H1 (cell line): ENCODE results near the gene MXD3. TPM values are rescaled to one million over a fixed set of nuclear protein-coding genes. Genes with fewer than 3 reads are reported as not detected.

ENCODE experiments used
- CTCF ChIA-PET: fragments of 300-600 bp; sonication (Branson Sonifier 250); formaldehyde crosslinking; loops from one replicate; lab custom pipeline; 2021; ENCODE audit not compliant: partially characterized antibody; lab: Charles Lee
- POLR2A ChIA-PET: fragments of 300-600 bp; sonication (Branson Sonifier 250); formaldehyde crosslinking; loops from one replicate; lab custom pipeline; 2021; ENCODE audit warnings: inconsistent platforms; ENCODE audit not compliant: partially characterized antibody; lab: Charles Lee
- DNase-seq, 2 experiments: peaks; one replicate each; pipeline versions ENCODE4 v3.0.0 to v3.0.0-alpha.2; 2010 to 2022; ENCODE audit warnings: low spot score in 2 of 2, low read depth in 1 of 2, mixed read lengths in 1 of 2
- FAIRE-seq: peaks from 2 replicates; lab custom pipeline; 2011; peaks lifted over from hg19 to GRCh38; lab: Jason Lieb, UNC
- H2AFZ ChIP-seq: 2 replicates; pipeline ENCODE4 v1.8.1; 2012; ENCODE audit warnings: low read length, inconsistent platforms
- H2AK5ac ChIP-seq: 2 replicates; pipeline ENCODE4 v1.6.1; 2013; ENCODE audit warnings: low read depth, low read length
- H2BK120ac ChIP-seq: replicated peaks from 2 replicates; pipeline ENCODE3; 2013; ENCODE audit warnings: low read depth, low read length, inconsistent platforms
- H2BK12ac ChIP-seq: 2 replicates; pipeline ENCODE4 v1.6.1; 2013; ENCODE audit warnings: low read depth, low read length
- H2BK15ac ChIP-seq: 2 replicates; pipeline ENCODE4 v1.6.1; 2013; ENCODE audit warnings: low read length
- H2BK20ac ChIP-seq: 2 replicates; pipeline ENCODE4 v1.6.1; 2013; ENCODE audit warnings: low read length
- H2BK5ac ChIP-seq: 2 replicates; pipeline ENCODE4 v1.6.1; 2013; ENCODE audit warnings: low read depth, low read length
- H3K14ac ChIP-seq: 2 replicates; pipeline ENCODE4 v1.6.1; 2013; ENCODE audit warnings: inconsistent platforms; ENCODE audit not compliant: insufficient read length
- H3K18ac ChIP-seq: 2 replicates; pipeline ENCODE4 v1.6.1; 2013; ENCODE audit warnings: low read length; ENCODE audit errors: extremely low read depth
- H3K23ac ChIP-seq: 2 replicates; pipeline ENCODE4 v1.6.1; 2013; ENCODE audit warnings: inconsistent platforms; ENCODE audit not compliant: insufficient read length
- H3K23me2 ChIP-seq: 2 replicates; pipeline ENCODE4 v1.6.1; 2013; ENCODE audit warnings: low read depth, low read length
- H3K27ac ChIP-seq: 2 replicates; pipeline ENCODE4 v1.6.1; 2011; ENCODE audit warnings: low read depth, low read length, inconsistent platforms
- H3K27me3 ChIP-seq, 4 experiments: replicated peaks in 1 of 4; 1 replicate in 1 of 4; 2 replicates in 3 of 4; pipeline versions ENCODE4 v1.6.1 to v1.8.1; 2011 to 2013; ENCODE audit warnings: low read length in 3 of 4, mild to moderate bottlenecking in 3 of 4, inconsistent platforms in 2 of 4, mixed read lengths in 2 of 4, moderate library complexity in 1 of 4; ENCODE audit not compliant: control insufficient read depth in 3 of 4, insufficient read depth in 3 of 4; ENCODE audit errors: extremely low read depth in 1 of 4
- H3K36me3 ChIP-seq, 4 experiments: 2 replicates each; pipeline versions ENCODE4 v1.6.1 to v1.8.1; 2011 to 2013; ENCODE audit warnings: mild to moderate bottlenecking in 4 of 4, low read length in 3 of 4, moderate library complexity in 2 of 4, control low read depth in 1 of 4, inconsistent platforms in 1 of 4; ENCODE audit not compliant: insufficient read depth in 4 of 4, control insufficient read depth in 2 of 4
- H3K4ac ChIP-seq: replicated peaks from 2 replicates; pipeline ENCODE3; 2013; ENCODE audit warnings: low read length, low read depth, mixed read lengths, inconsistent platforms; ENCODE audit not compliant: insufficient read length
- H3K4me1 ChIP-seq, 4 experiments: replicated peaks in 1 of 4; 1 replicate in 1 of 4; 2 replicates in 3 of 4; pipeline versions ENCODE4 v1.6.1 to v1.8.1; 2011 to 2013; ENCODE audit warnings: low read length in 3 of 4, inconsistent platforms in 2 of 4, mixed read lengths in 1 of 4; ENCODE audit not compliant: insufficient read depth in 4 of 4, control insufficient read depth in 3 of 4
- H3K4me2 ChIP-seq, 2 experiments: 2 replicates each; pipeline versions ENCODE4 v1.6.1 to v1.8.1; 2011 to 2013; ENCODE audit warnings: low read depth in 2 of 2, low read length in 2 of 2, control low read depth in 1 of 2, inconsistent platforms in 1 of 2, mild to moderate bottlenecking in 1 of 2; ENCODE audit not compliant: insufficient read depth in 1 of 2
- H3K4me3 ChIP-seq, 4 experiments: fragments of 200-600, 300-600 bp in 1 of 4; sonication (generic), shearing (Covaris generic), sonication (Bioruptor Twin) in 1 of 4; 2 replicates each; pipeline versions ENCODE4 v1.5.1 to v1.8.1; 2011 to 2016; ENCODE audit warnings: low read length in 4 of 4, low read depth in 3 of 4, control low read depth in 2 of 4, inconsistent platforms in 2 of 4, mild to moderate bottlenecking in 2 of 4, mixed read lengths in 1 of 4, moderate library complexity in 1 of 4; ENCODE audit not compliant: insufficient read depth in 2 of 4; ENCODE audit errors: extremely low read depth in 1 of 4
- H3K56ac ChIP-seq: replicated peaks from 2 replicates; pipeline ENCODE3; 2013; ENCODE audit warnings: low read depth, mild to moderate bottlenecking, mixed read lengths, low read length, inconsistent platforms; ENCODE audit not compliant: insufficient read length
- H3K79me1 ChIP-seq: 2 replicates; pipeline ENCODE4 v1.6.1; 2013; ENCODE audit warnings: low read depth, low read length, control low read depth
- H3K79me2 ChIP-seq, 2 experiments: 2 replicates each; pipeline versions ENCODE4 v1.6.1 to v1.8.1; 2012 to 2013; ENCODE audit warnings: low read length in 2 of 2, mild to moderate bottlenecking in 2 of 2, inconsistent platforms in 1 of 2; ENCODE audit not compliant: insufficient read depth in 2 of 2, control insufficient read depth in 1 of 2
- H3K9ac ChIP-seq, 4 experiments: replicated peaks in 1 of 4; 1 replicate in 1 of 4; 2 replicates in 3 of 4; pipeline versions ENCODE4 v1.6.1 to v1.8.1; 2011 to 2013; ENCODE audit warnings: low read depth in 3 of 4, low read length in 3 of 4, control low read depth in 2 of 4, mild to moderate bottlenecking in 2 of 4, moderate library complexity in 2 of 4, inconsistent platforms in 1 of 4; ENCODE audit errors: extremely low read depth in 1 of 4
- H3K9me3 ChIP-seq, 2 experiments: 2 replicates each; pipeline versions ENCODE4 v1.6.1 to v1.8.1; 2012 to 2013; ENCODE audit warnings: mild to moderate bottlenecking in 2 of 2, moderate library complexity in 2 of 2, control low read depth in 1 of 2, inconsistent platforms in 1 of 2, low read depth in 1 of 2, low read length in 1 of 2, mixed read lengths in 1 of 2; ENCODE audit not compliant: insufficient read depth in 2 of 2
- H4K20me1 ChIP-seq, 2 experiments: replicated peaks in 1 of 2; 2 replicates each; pipeline versions ENCODE3 to v1.8.1; 2011 to 2013; ENCODE audit warnings: inconsistent platforms in 2 of 2, low read length in 2 of 2, mild to moderate bottlenecking in 1 of 2; ENCODE audit not compliant: insufficient read depth in 2 of 2, control insufficient read depth in 1 of 2
- H4K5ac ChIP-seq: 2 replicates; pipeline ENCODE4 v1.6.1; 2013; ENCODE audit warnings: low read length, low read depth, mixed read lengths, inconsistent platforms; ENCODE audit not compliant: insufficient read length
- H4K8ac ChIP-seq: 2 replicates; pipeline ENCODE4 v1.8.0; 2013; ENCODE audit warnings: mild to moderate bottlenecking, moderate library complexity, low read length, inconsistent platforms; ENCODE audit not compliant: insufficient read depth; ENCODE audit errors: extremely low read depth
- H4K91ac ChIP-seq: replicated peaks from 2 replicates; pipeline ENCODE3; 2013; ENCODE audit warnings: low read length, mixed read lengths, inconsistent platforms; ENCODE audit not compliant: insufficient read length
- ASH2L ChIP-seq: fragments of 200-600, 300-600 bp; sonication (generic); IDR thresholded peaks from one replicate; pipeline ENCODE4 v1.7.1; 2017; ENCODE audit warnings: low read length
- CBX5 ChIP-seq: fragments of 300-800, 300-1000 bp; sonication (generic); IDR thresholded peaks from 2 replicates; pipeline ENCODE4 v1.7.1; 2016; ENCODE audit warnings: antibody characterized with exemption, low read length, low read depth
- CEBPB ChIP-seq: IDR thresholded peaks from 2 replicates; pipeline ENCODE4 v1.6.1; 2012; ENCODE audit warnings: low read depth, low read length
- E2F6 ChIP-seq: IDR thresholded peaks from 2 replicates; pipeline ENCODE4 v1.6.1; 2012; ENCODE audit warnings: inconsistent platforms
- EP300 ChIP-seq, 2 experiments: IDR thresholded peaks; 1 replicate in 1 of 2; 2 replicates in 1 of 2; pipeline ENCODE4 v1.6.1; 2011 to 2012; ENCODE audit warnings: low read depth in 2 of 2, low read length in 2 of 2, mild to moderate bottlenecking in 2 of 2, borderline replicate concordance in 1 of 2, inconsistent platforms in 1 of 2, moderate library complexity in 1 of 2
- JUND ChIP-seq: IDR thresholded peaks from 2 replicates; pipeline ENCODE4 v1.6.1; 2011; ENCODE audit warnings: mild to moderate bottlenecking, improper control_type of control experiment, low read length
- KDM1A ChIP-seq: fragments of 200-600, 300-600 bp; sonication (generic); IDR thresholded peaks from 2 replicates; pipeline ENCODE4 v1.7.1; 2016; ENCODE audit warnings: mild to moderate bottlenecking, low read length, borderline replicate concordance
- MAFK ChIP-seq: IDR thresholded peaks from 2 replicates; pipeline ENCODE4 v1.6.1; 2012; ENCODE audit warnings: low read depth, mild to moderate bottlenecking, improper control_type of control experiment, low read length
- NANOG ChIP-seq: IDR thresholded peaks from 2 replicates; pipeline ENCODE4 v1.6.1; 2011; ENCODE audit warnings: low read length, low read depth, mild to moderate bottlenecking, inconsistent platforms; ENCODE audit not compliant: insufficient read depth, poor library complexity, severe bottlenecking
- POU5F1 ChIP-seq: IDR thresholded peaks from 2 replicates; pipeline ENCODE4 v1.6.1; 2011; ENCODE audit warnings: low read depth, mild to moderate bottlenecking, low read length, moderate library complexity
- SAP30 ChIP-seq: fragments of 300-600 bp; sonication (generic); IDR thresholded peaks from 2 replicates; pipeline ENCODE4 v1.7.1; 2012; ENCODE audit warnings: low read length, moderate library complexity, mild to moderate bottlenecking, inconsistent platforms; ENCODE audit not compliant: insufficient read depth, insufficient replicate concordance
- TEAD4 ChIP-seq: IDR thresholded peaks from 2 replicates; pipeline ENCODE4 v1.6.1; 2012; ENCODE audit warnings: low read depth, low read length, inconsistent platforms, mixed read lengths
- WGBS, 2 experiments: shearing (Covaris generic) in 1 of 2; methylation state at CpG; one replicate each; pipeline versions ENCODE4 v1.1.6 to v1.1.7; 2013 to 2015; ENCODE audit warnings: low lambda C conversion rate in 2 of 2, mixed read lengths in 2 of 2, inconsistent platforms in 1 of 2, low coverage in 1 of 2, missing lambda C conversion rate in 1 of 2; ENCODE audit not compliant: insufficient replicate concordance in 2 of 2, insufficient coverage in 1 of 2, insufficient read length in 1 of 2; ENCODE audit errors: extremely low coverage in 1 of 2, missing lambda C conversion rate in 1 of 2; 5-methylcytosine and 5-hydroxymethylcytosine counted together
- polyA plus RNA-seq, 7 experiments: library from polyadenylated mRNA; depleted of rRNA in 3 of 7; stranded (reverse) in 5 of 7; unstranded in 2 of 7; fragments of >200 nt in 5 of 7; fragments of 200-250 nt in 2 of 7; gene quantifications; 1 replicate in 5 of 7; 2 replicates in 1 of 7; 4 replicates in 1 of 7; pipeline versions ENCODE4 v1.2.1 to v1.2.3, GENCODE V29; 2011 to 2013; ENCODE audit warnings: missing spikeins in 2 of 7, mixed read lengths in 2 of 7
- total RNA-seq: library from RNA; stranded (reverse); fragmentation: NEBNext Ultra II Directional; extraction: Animal tissue kit (Norgen Biotek cat#: 25700); gene quantifications from 2 replicates; pipeline ENCODE4 v1.2.1, GENCODE V29; 2021

MXD3 gene
- total and polyA plus RNA-seq, 2 of the 8 experiments (the other 6 are each of a cell fraction or from before 2014, with no cell fraction given): 6.5 to 7.7 TPM

- H2AK5ac ChIP-seq: no peak overlapping the region
- no peak overlapping the region for H3K27ac ChIP-seq
- no peak overlapping the region for H3K4ac ChIP-seq
- no peak overlapping the region for H2BK15ac ChIP-seq
- H3K56ac ChIP-seq: no peak overlapping the region
- no peaks in the 10 kb centered on the region for H3K23me2 ChIP-seq
- H4K8ac ChIP-seq: no peak overlapping the region
- 88% methylated on average over 7 of the region's 7 CpGs; no CpG with 5 or more reads in 1 of the 2 experiments for WGBS, 2 experiments
- FAIRE-seq: no peak
- no peak for TF ChIP-seq MAFK
- TF ChIP-seq KDM1A: no peak
- TF ChIP-seq TEAD4: no peak
- TF ChIP-seq POU5F1: no peak
- TF ChIP-seq SAP30: no peak
- TF ChIP-seq CEBPB: no peak
- TF ChIP-seq EP300 (IDR thresholded peaks at IDR 0.05; ENCODE audit: borderline replicate concordance in 1 of 2, low read depth in 2 of 2, low read length in 2 of 2): no peak
- no peak for TF ChIP-seq CBX5
- TF ChIP-seq ASH2L: no peak
- no peak for TF ChIP-seq E2F6
- TF ChIP-seq NANOG: no peak
- no peak for TF ChIP-seq JUND
- no peak overlapping the region for H2AFZ ChIP-seq
- no peak overlapping the region for H4K5ac ChIP-seq
- ChIA-PET CTCF (interaction anchor here (0.9 to 10.3 kb wide), 13 partner anchors 9 to 104 kb away, joined by 3 to 100 read pairs (median 4); partner anchors contain the start of gene RGS14), POLR2A (interaction anchor here (0.6 to 2.0 kb wide), 7 partner anchors 8 to 203 kb away, joined by 3 to 7 read pairs (median 4); partner anchors contain the start of gene LMAN2)
- no peaks in the 10 kb centered on the region for H3K27me3 ChIP-seq
- peaks cover 22 to 33% (median 32%) of the 10 kb centered on the region in 4 experiments for H3K36me3 ChIP-seq
- no peak overlapping the region for H3K18ac ChIP-seq
- H4K20me1 ChIP-seq: peaks cover 0 to 17% of the 10 kb centered on the region in 2 experiments
- no peak overlapping the region for H2BK20ac ChIP-seq
- H2BK12ac ChIP-seq: no peak overlapping the region
- H3K9ac ChIP-seq: no peak overlapping the region
- no peak overlapping the region for H2BK5ac ChIP-seq
- H3K79me1 ChIP-seq: peaks cover 9% of the 10 kb centered on the region
- no peak overlapping the region for H3K4me2 ChIP-seq
- no peak overlapping the region for H3K14ac ChIP-seq
- H3K4me1 ChIP-seq: peaks cover 0 to 5% (median 3%) of the 10 kb centered on the region in 4 experiments; a peak in 4 of 7 replicates
- no peak overlapping the region for H3K23ac ChIP-seq
- H3K4me3 ChIP-seq: no peak overlapping the region
- no peaks in the 10 kb centered on the region for H3K9me3 ChIP-seq
- no peak overlapping the region for H4K91ac ChIP-seq
- no peak for DNase-seq
- H2BK120ac ChIP-seq: no peak overlapping the region
- H3K79me2 ChIP-seq: peaks cover 3 to 8% of the 10 kb centered on the region in 2 experiments; a peak in 2 of 4 replicates
These were observed 24.0 kb upstream of the MXD3 start for GRCh38 chr5:177335701-177336065.
